Motor neuron (in vitro differentiated cells): ENCODE results near the gene RAB13. TPM values are rescaled to one million over a fixed set of nuclear protein-coding genes. Genes with fewer than 3 reads are reported as not detected.

Experiments
- ATAC-seq, 8 experiments: fragments of 200-7000 bp; cut with Tn5 transposase; replicated peaks in 6 of 8; 2 replicates each; pipeline ENCODE4 v1.8.0; 2021; ENCODE audit warnings: mild to moderate bottlenecking in 8 of 8, moderate library complexity in 8 of 8
- H3K27ac ChIP-seq, 2 donors: fragments of 250-450 bp; sonication (Bioruptor Pico); 2 replicates each; pipeline ENCODE4 v1.9.0; 2021; ENCODE audit warnings: antibody characterized with exemption in 2 of 2, mild to moderate bottlenecking in 2 of 2, moderate library complexity in 1 of 2
- H3K4me1 ChIP-seq, 2 donors: fragments of 250-450 bp; sonication (Bioruptor Pico); replicated peaks in 1 of 2; 2 replicates each; pipeline ENCODE4 v1.6.1; 2021; ENCODE audit warnings: antibody characterized with exemption in 2 of 2, mild to moderate bottlenecking in 2 of 2, moderate library complexity in 1 of 2
- H3K4me3 ChIP-seq, 5 donors: fragments of 250-450 bp; sonication (Bioruptor Pico); 2 replicates each; pipeline ENCODE4 v1.9.0; 2021; ENCODE audit warnings: antibody characterized with exemption in 5 of 5, mild to moderate bottlenecking in 5 of 5, moderate library complexity in 4 of 5
- WGBS, 10 experiments: fragments of 450-650 bp; shearing (Covaris generic); methylation state at CpG; one replicate each; pipeline ENCODE4 v1.0.0; 2022; 5-methylcytosine and 5-hydroxymethylcytosine counted together
- in situ Hi-C, 9 experiments: fragments of 400-800 bp; cut with MboI; loops; one replicate each; pipeline ENCODE4 v1.15.0; 2021; ENCODE audit warnings: low sequenced_read_pairs in 9 of 9, low pct_unique_long_range_greater_than_20kb in 2 of 9; ENCODE audit not compliant: unreplicated experiment in 9 of 9
- total RNA-seq, 8 experiments: library from RNA; unstranded; fragments of 300-600 nt; gene quantifications; 2 replicates each; pipeline versions ENCODE4 v1.2.3 to v1.2.4, GENCODE V29; 2022

Gene RAB13
- total RNA-seq, 8 experiments from 2014 or later, result 27.3 to 276 (median 64.2) TPM

- H3K4me3 ChIP-seq, result peak overlapping the region; percentile 53 to 95 (median 83)
- 0 to 11% (median 0%) methylated on average over 1 to 16 of the region's 16 CpGs; no CpG with 5 or more reads in 2 of the 10 experiments for WGBS, 10 experiments
- H3K27ac ChIP-seq, result peak overlapping the region; percentile 85 to 91
- H3K4me1 ChIP-seq, result peaks cover 8 to 19% of the 10 kb centered on the region in 2 donors
- ATAC-seq, result peak in 1 of 8 experiments; percentile 10
- in situ Hi-C loops, result loop anchor here in 6 of 9 experiments (10.0 to 25.0 kb wide), 5 partner anchors 290 to 615 kb away; partner anchors contain the start of genes NPR1 (in 3 of the 6), ILF2 (in 2 of the 6), S100A9 (in 1 of the 6) and SNAPIN (in 1 of the 6)
Observed at GRCh38 chr1:153976819-153977249, 9.3 kb downstream of the RAB13 start.

GRCh38 chr1:153973525-153973924, 12.6 kb downstream of the RAB13 start:
- in situ Hi-C loops, result loop anchor here in 2 of 9 experiments (10.0 to 25.0 kb wide), 2 partner anchors 299 to 311 kb away; partner anchors contain the start of genes ILF2 (in 2 of the 2), NPR1 (in 1 of the 2) and SNAPIN (in 1 of the 2)
- WGBS, 10 experiments, result 79 to 100% (median 89%) methylated on average over 1 to 7 of the region's 7 CpGs; no CpG with 5 or more reads in 3 of the 10 experiments
- peaks cover 10 to 17% of the 10 kb centered on the region in 2 donors for H3K4me1 ChIP-seq
- H3K27ac ChIP-seq, result no peak overlapping the region
- ATAC-seq, result no peak
- H3K4me3 ChIP-seq, result no peak overlapping the region

GRCh38 chr1:153973071-153973470, 13.1 kb downstream of the RAB13 start:
- no peak overlapping the region for H3K4me3 ChIP-seq
- ATAC-seq, result no peak
- H3K4me1 ChIP-seq, result peaks cover 12 to 17% of the 10 kb centered on the region in 2 donors
- in situ Hi-C loops, result loop anchor here in 2 of 9 experiments (10.0 to 25.0 kb wide), 2 partner anchors 298 to 311 kb away; partner anchors contain the start of genes ILF2 (in 2 of the 2), NPR1 (in 1 of the 2) and SNAPIN (in 1 of the 2)
- H3K27ac ChIP-seq, result no peak overlapping the region
- WGBS, 10 experiments, result 60 to 100% (median 100%) methylated on average over 1 to 3 of the region's 3 CpGs; no CpG with 5 or more reads in 3 of the 10 experiments

- ATAC-seq, result no peak
- no peak overlapping the region for H3K27ac ChIP-seq
- WGBS, 10 experiments, result 70 to 100% (median 91%) methylated on average over 1 to 2 of the region's 2 CpGs; no CpG with 5 or more reads in 4 of the 10 experiments
- H3K4me3 ChIP-seq, result no peak overlapping the region
- in situ Hi-C loops, result loop anchor here in 2 of 9 experiments (10.0 to 25.0 kb wide), 2 partner anchors 296 to 308 kb away; partner anchors contain the start of genes ILF2 (in 2 of the 2), NPR1 (in 1 of the 2) and SNAPIN (in 1 of the 2)
- H3K4me1 ChIP-seq, result peaks cover 7 to 9% of the 10 kb centered on the region in 2 donors
Observed at GRCh38 chr1:153970346-153970745, 15.8 kb downstream of the RAB13 start.

- no peak overlapping the region for H3K27ac ChIP-seq
- ATAC-seq, result no peak
- peak overlapping the region in 3 of 5 donors; percentile 52 to 64 (median 54) for H3K4me3 ChIP-seq
- 100% methylated on average over 1 to 2 of the region's 2 CpGs; no CpG with 5 or more reads in 7 of the 10 experiments for WGBS, 10 experiments
- in situ Hi-C loops, result loop anchor here in 1 of 9 experiments (25.0 kb wide), 1 partner anchor 307 kb away; the partner anchor contains the start of genes ILF2 and SNAPIN
- peaks cover 14 to 15% of the 10 kb centered on the region in 2 donors for H3K4me1 ChIP-seq
Observed at GRCh38 chr1:153968972-153969371, 17.2 kb downstream of the RAB13 start.

GRCh38 chr1:153968408-153968807, 17.7 kb downstream of the RAB13 start:
- ATAC-seq, result no peak
- H3K4me3 ChIP-seq, result peak overlapping the region; percentile 43 to 64 (median 54)
- H3K27ac ChIP-seq, result peak overlapping the region; percentile 73 to 83
- 40 to 69% (median 43%) methylated on average over 1 to 8 of the region's 13 CpGs; no CpG with 5 or more reads in 6 of the 10 experiments for WGBS, 10 experiments
- peaks cover 14 to 15% of the 10 kb centered on the region in 2 donors for H3K4me1 ChIP-seq
- in situ Hi-C loops, result loop anchor here in 1 of 9 experiments (25.0 kb wide), 1 partner anchor 306 kb away; the partner anchor contains the start of genes ILF2 and SNAPIN

- no peak for ATAC-seq
- WGBS, 10 experiments, result 0 to 32% (median 9%) methylated on average over 1 to 8 of the region's 8 CpGs; no CpG with 5 or more reads in 4 of the 10 experiments
- H3K4me3 ChIP-seq, result peak overlapping the region; percentile 43 to 64 (median 54)
Observed at GRCh38 chr1:153968000-153968363, 18.2 kb downstream of the RAB13 start.

GRCh38 chr1:153967107-153967999, 18.8 kb downstream of the RAB13 start, which contains the start of gene CREB3L4:
CREB3L4 (plus strand) TSS chr1:153967902; CDS start chr1:153968526, 624 bp downstream.
- 0 to 5% (median 1%) methylated on average over 1 to 54 of the region's 60 CpGs for WGBS, 10 experiments
- Histone ChIP-seq H3K4me1 (peaks cover 19 to 20% of the 10 kb centered on the region in 2 donors), H3K4me3 (peak within 1 kb of the TSS; percentile 43 to 64 (median 54)), H3K27ac (peak within 1 kb of the TSS; percentile 73 to 83)
- in situ Hi-C loops, result loop anchor here in 1 of 9 experiments (25.0 kb wide), 1 partner anchor 305 kb away; the partner anchor contains the start of genes ILF2 and SNAPIN
- ATAC-seq, result peak; percentile 71 to 87 (median 83)

More at GRCh38 chr1:153968000-153968363, 18.2 kb downstream of the RAB13 start:
- in situ Hi-C loops, result loop anchor here in 1 of 9 experiments (25.0 kb wide), 1 partner anchor 306 kb away; the partner anchor contains the start of genes ILF2 and SNAPIN
- peaks cover 14 to 15% of the 10 kb centered on the region in 2 donors for H3K4me1 ChIP-seq
- peak overlapping the region; percentile 73 to 83 for H3K27ac ChIP-seq

GRCh38 chr1:153963850-153964331, 22.2 kb downstream of the RAB13 start:
- H3K27ac ChIP-seq, result peak overlapping the region; percentile 54 to 82
- ATAC-seq, result peak; percentile 1 to 19 (median 5)
- H3K4me1 ChIP-seq, result peaks cover 28 to 31% of the 10 kb centered on the region in 2 donors
- WGBS, 10 experiments, result 0 to 11% (median 3%) methylated on average over 3 to 10 of the region's 22 CpGs; no CpG with 5 or more reads in 1 of the 10 experiments
- in situ Hi-C loops, result loop anchor here in 1 of 9 experiments (25.0 kb wide), 1 partner anchor 302 kb away; the partner anchor contains the start of genes ILF2 and SNAPIN
- H3K4me3 ChIP-seq, result peak overlapping the region; percentile 61 to 81 (median 77)

- ATAC-seq, result peak; percentile 51 to 70 (median 66)
- in situ Hi-C loops, result loop anchor here in 1 of 9 experiments (25.0 kb wide), 1 partner anchor 301 kb away; the partner anchor contains the start of genes ILF2 and SNAPIN
- Histone ChIP-seq H3K4me1 (peaks cover 24 to 30% of the 10 kb centered on the region in 2 donors), H3K4me3 (peak within 1 kb of the TSS; percentile 61 to 81 (median 77)), H3K27ac (peak within 1 kb of the TSS; percentile 54 to 82)
- WGBS, 10 experiments, result 0 to 2% (median 0%) methylated on average over 2 to 14 of the region's 54 CpGs; no CpG with 5 or more reads in 4 of the 10 experiments
Observed at GRCh38 chr1:153963030-153963849, 22.9 kb downstream of the RAB13 start, which contains the start of gene SLC39A1. SLC39A1 (minus strand) TSS chr1:153963537; CDS start chr1:153962715, 822 bp downstream.
